HepG2 (cell line): Measurements from ENCODE around the gene UBE2H. TPM values are rescaled to one million over a fixed set of nuclear protein-coding genes. Genes with fewer than 3 reads are reported as not detected.

Experiments used
- ATAC-seq: fragments of 200-7000 bp; cut with Tn5 transposase; 3 replicates; pipeline ENCODE4 v1.9.1; 2020; ENCODE audit warnings: mild to moderate bottlenecking, moderate library complexity
- BruUV-seq: library from RNA; stranded (reverse); fragments of 400-500 nt; replicated peaks from 2 replicates; lab custom pipeline; 2021; lab: Mats Ljungman, UMichigan
- CTCF ChIA-PET: fragments of 300-600 bp; formaldehyde crosslinking; extraction: SDS; loops from one replicate; lab custom pipeline; 2021; ENCODE audit warnings: low total read pairs, inconsistent platforms, low intra/inter-chr PET ratio; lab: Yijun Ruan, JAX
- POLR2A ChIA-PET: fragments of 350-600 bp; sonication (Branson Sonifier 250); formaldehyde crosslinking; loops from one replicate; lab custom pipeline; 2020; ENCODE audit warnings: antibody characterized with exemption, inconsistent platforms; lab: Yijun Ruan, JAX
- DNase-seq: peaks from one replicate; pipeline ENCODE4 v3.0.0-alpha.2; 2015; ENCODE audit warnings: low spot score
- FAIRE-seq: peaks from 3 replicates; lab custom pipeline; 2011; peaks lifted over from hg19 to GRCh38; lab: Jason Lieb, UNC
- H2AFZ ChIP-seq: one replicate; pipeline ENCODE4 v1.6.1; 2011; ENCODE audit warnings: low read length, inconsistent platforms
- H3K27ac ChIP-seq: fragments of 300-600 bp; 3 replicates; pipeline ENCODE4 v1.8.0; 2011; ENCODE audit warnings: mixed run types, mild to moderate bottlenecking, mixed read lengths, low read length, inconsistent platforms; ENCODE audit not compliant: insufficient read depth; ENCODE audit errors: extremely low read length
- H3K27me3 ChIP-seq, 2 experiments: fragments of 200-600 bp in 1 of 2; 2 replicates in 1 of 2; 3 replicates in 1 of 2; pipeline versions ENCODE4 v1.6.0 to v1.8.0; 2011; ENCODE audit warnings: low read length in 2 of 2, mild to moderate bottlenecking in 2 of 2, moderate library complexity in 2 of 2, inconsistent platforms in 1 of 2; ENCODE audit not compliant: insufficient read depth in 2 of 2, control insufficient read depth in 1 of 2
- H3K36me3 ChIP-seq, 2 experiments: fragments of 200-600 bp in 1 of 2; replicated peaks in 1 of 2; 2 replicates in 1 of 2; 3 replicates in 1 of 2; pipeline versions ENCODE4 v1.5.1 to v1.8.0; 2011; ENCODE audit warnings: low read length in 2 of 2, inconsistent platforms in 1 of 2; ENCODE audit not compliant: insufficient read depth in 2 of 2, control insufficient read depth in 1 of 2
- H3K4me1 ChIP-seq: 2 replicates; pipeline ENCODE4 v1.5.1; 2012; ENCODE audit warnings: low read length, inconsistent platforms; ENCODE audit not compliant: insufficient read depth
- H3K4me2 ChIP-seq: 2 replicates; pipeline ENCODE4 v1.6.0; 2011; ENCODE audit warnings: low read depth, low read length, inconsistent platforms
- H3K4me3 ChIP-seq, 3 experiments: fragments of 200-600 bp in 1 of 3; sonication (generic), shearing (Covaris generic) in 1 of 3; replicated peaks in 1 of 3; 2 replicates each; pipeline ENCODE4 v1.5.1; 2011 to 2016; ENCODE audit warnings: low read length in 3 of 3, inconsistent platforms in 2 of 3, low read depth in 2 of 3, mild to moderate bottlenecking in 2 of 3, control low read depth in 1 of 3, mixed read lengths in 1 of 3; ENCODE audit not compliant: insufficient read depth in 1 of 3
- H3K79me2 ChIP-seq: one replicate; pipeline ENCODE4 v1.6.1; 2011; ENCODE audit warnings: low read length, inconsistent platforms; ENCODE audit not compliant: insufficient read depth
- H3K9ac ChIP-seq: 2 replicates; pipeline ENCODE4 v1.6.0; 2011; ENCODE audit warnings: mild to moderate bottlenecking, low read depth, low read length, inconsistent platforms; ENCODE audit not compliant: insufficient read depth
- H3K9me3 ChIP-seq: 2 replicates; pipeline ENCODE4 v1.5.1; 2012; ENCODE audit warnings: mild to moderate bottlenecking, low read length
- H4K20me1 ChIP-seq: 2 replicates; pipeline ENCODE4 v1.6.0; 2011; ENCODE audit warnings: inconsistent platforms, mild to moderate bottlenecking, low read length, moderate library complexity; ENCODE audit not compliant: insufficient read depth
- HINFP ChIP-seq: sonication (generic); formaldehyde crosslinking; IDR thresholded peaks from 2 replicates; pipeline ENCODE4 v1.4.0; 2020; ENCODE audit warnings: low read depth, mild to moderate bottlenecking, missing genetic modification reagents
- RAD21 ChIP-seq: fragments of 450-650 bp; formaldehyde crosslinking; IDR thresholded peaks from 2 replicates; pipeline ENCODE4 v1.5.0; 2020; ENCODE audit warnings: mild to moderate bottlenecking
- ZBTB43 ChIP-seq: sonication (generic); formaldehyde crosslinking; conservative IDR thresholded peaks from 2 replicates; pipeline ENCODE4 v1.4.0; 2020; ENCODE audit warnings: missing genetic modification reagents
- ZNF354B ChIP-seq: sonication (generic); formaldehyde crosslinking; IDR thresholded peaks from 2 replicates; pipeline ENCODE4 v1.8.0; 2022; ENCODE audit warnings: mild to moderate bottlenecking, missing genetic modification reagents
- ZNF703 ChIP-seq: sonication (generic); formaldehyde crosslinking; IDR thresholded peaks from 2 replicates; pipeline ENCODE4 v1.5.1; 2020; ENCODE audit warnings: missing genetic modification reagents, mild to moderate bottlenecking, moderate library complexity, borderline replicate concordance
- WGBS: methylation state at CpG from one replicate; pipeline ENCODE4 v1.1.6; 2017; ENCODE audit warnings: low lambda C conversion rate; 5-methylcytosine and 5-hydroxymethylcytosine counted together
- in situ Hi-C: cut with HindIII; loops from 2 replicates; pipeline ENCODE4 v1.10.0; 2017; ENCODE audit warnings: low pct_unique_long_range_greater_than_20kb; ENCODE audit not compliant: extremely low pct_ligation_motif_present
- intact Hi-C: fragments of 100-400 bp; cut with micrococcal nuclease; formaldehyde crosslinking; loops from one replicate; pipeline ENCODE4 v1.10.0; 2022; ENCODE audit not compliant: unreplicated experiment
- polyA plus RNA-seq, 8 experiments: library from polyadenylated mRNA; depleted of rRNA in 3 of 8; stranded (reverse) in 7 of 8; unstranded in 1 of 8; fragments of >200 nt; fragmentation: Illumina TruSeq in 4 of 8; extraction: Trizol in 4 of 8; gene quantifications; 2 replicates each; pipeline versions ENCODE4 v1.2.1 to v1.2.3, GENCODE V29; 2011 to 2016; ENCODE audit warnings: low read depth in 4 of 8, missing spikeins in 1 of 8, mixed read lengths in 1 of 8; ENCODE audit not compliant: insufficient read depth in 1 of 8
- total RNA-seq, 5 experiments: library from RNA; depleted of rRNA; stranded (reverse); fragments of >200 nt; fragmentation: Illumina TruSeq; extraction: Trizol; gene quantifications; 2 replicates each; pipeline ENCODE4 v1.2.3, GENCODE V29; 2016; ENCODE audit warnings: low read depth in 1 of 5

The UBE2H gene
- total and polyA plus RNA-seq, 2 of the 13 experiments (the other 11 are each of a cell fraction or from before 2014, with no cell fraction given) = 15.5 to 40.1 TPM

GRCh38 chr7:129902788-129903422 is 49.9 kb downstream of the UBE2H start:
- H3K27me3 ChIP-seq = no peaks in the 10 kb centered on the region
- in situ Hi-C loops = no loop called here
- DNase-seq (no peak), FAIRE-seq (no peak), ATAC-seq (peak; percentile 31; the same call in 1 of the 3 replicates)
- H3K4me3 ChIP-seq = no peak overlapping the region
- H3K36me3 ChIP-seq = peaks cover 3 to 23% of the 10 kb centered on the region in 2 experiments; a peak in 3 of 5 replicates
- H3K9me3 ChIP-seq = no peaks in the 10 kb centered on the region
- H2AFZ ChIP-seq = no peak overlapping the region
- no peak overlapping the region for H3K4me2 ChIP-seq
- ChIA-PET CTCF (no interaction called here), POLR2A (no interaction called here)
- H3K79me2 ChIP-seq = peaks cover 15% of the 10 kb centered on the region
- WGBS = 95% methylated on average over 8 of the region's 8 CpGs
- TF ChIP-seq ZNF703 (CRISPR knock-in tag) (no peak), ZNF354B (0 out of 2 replicates have a peak, but pooled peaks have one; percentile 21), RAD21 (CRISPR knock-in tag) (no peak), ZBTB43 (0 out of 2 replicates have a peak, but pooled peaks have one; percentile 28), HINFP (no peak)
- peaks cover 36% of the 10 kb centered on the region for H3K4me1 ChIP-seq
- BruUV-seq = no TSS peak
- intact Hi-C loops = no loop called here
- H3K9ac ChIP-seq = no peak overlapping the region
- H3K27ac ChIP-seq = no peak overlapping the region
- H4K20me1 ChIP-seq = peaks cover 51% of the 10 kb centered on the region
